ENCODE data around the gene MSH5. TPM values are rescaled to one million over a fixed set of nuclear protein-coding genes. Genes with fewer than 3 reads are reported as not detected.

Gene MSH5
- total and polyA plus RNA-seq, 2 of the 13 experiments (the other 11 are each of a cell fraction or from before 2014, with no cell fraction given): 10.2 to 38.7 TPM

DNA sequence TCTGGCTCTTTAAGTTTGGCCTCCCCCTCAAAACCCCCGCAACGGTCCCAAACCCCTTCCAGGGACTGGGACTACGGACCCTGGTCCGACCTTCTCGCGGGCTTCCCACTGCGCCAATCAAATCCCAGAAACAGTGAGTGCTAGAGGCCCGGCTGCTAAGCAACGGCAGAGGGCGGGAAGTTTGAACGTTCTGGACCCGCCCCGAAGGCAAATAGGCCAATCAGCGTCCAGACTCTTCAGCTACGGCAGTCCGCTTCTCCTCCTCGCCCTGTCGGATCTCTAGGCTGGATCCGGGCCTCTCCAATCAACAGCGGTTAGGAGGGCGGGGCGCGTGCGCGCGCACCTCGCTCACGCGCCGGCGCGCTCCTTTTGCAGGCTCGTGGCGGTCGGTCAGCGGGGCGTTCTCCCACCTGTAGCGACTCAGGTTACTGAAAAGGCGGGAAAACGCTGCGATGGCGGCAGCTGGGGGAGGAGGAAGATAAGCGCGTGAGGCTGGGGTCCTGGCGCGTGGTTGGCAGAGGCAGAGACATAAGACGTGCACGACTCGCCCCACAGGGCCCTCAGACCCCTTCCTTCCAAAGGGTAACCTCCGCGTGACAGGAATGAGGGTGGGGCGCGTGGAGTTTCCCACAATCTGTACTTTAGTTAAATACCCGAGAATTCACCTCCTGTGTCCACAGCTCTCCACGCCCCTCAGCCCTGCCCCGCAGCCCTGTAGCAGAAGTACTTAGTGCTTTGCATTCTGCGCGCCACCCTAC, at the start of gene MSH5 (continued):
- TF ChIP-seq NFKBIZ (CRISPR knock-in tag; IDR thresholded peaks at IDR 0.05): no peak
- TF ChIP-seq, protein P1, sequence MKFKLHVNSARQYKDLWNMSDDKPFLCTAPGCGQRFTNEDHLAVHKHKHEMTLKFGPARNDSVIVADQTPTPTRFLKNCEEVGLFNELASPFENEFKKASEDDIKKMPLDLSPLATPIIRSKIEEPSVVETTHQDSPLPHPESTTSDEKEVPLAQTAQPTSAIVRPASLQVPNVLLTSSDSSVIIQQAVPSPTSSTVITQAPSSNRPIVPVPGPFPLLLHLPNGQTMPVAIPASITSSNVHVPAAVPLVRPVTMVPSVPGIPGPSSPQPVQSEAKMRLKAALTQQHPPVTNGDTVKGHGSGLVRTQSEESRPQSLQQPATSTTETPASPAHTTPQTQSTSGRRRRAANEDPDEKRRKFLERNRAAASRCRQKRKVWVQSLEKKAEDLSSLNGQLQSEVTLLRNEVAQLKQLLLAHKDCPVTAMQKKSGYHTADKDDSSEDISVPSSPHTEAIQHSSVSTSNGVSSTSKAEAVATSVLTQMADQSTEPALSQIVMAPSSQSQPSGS (CRISPR knock-in tag; IDR thresholded peaks at IDR 0.05): peak; percentile 79; the same call in 1 of the 2 replicates
- peak; percentile 82 for TF ChIP-seq RFX5 (IDR thresholded peaks at IDR 0.05; ENCODE audit: low read depth, low read length)
- TF ChIP-seq MLXIP (CRISPR knock-in tag; IDR thresholded peaks at IDR 0.05; ENCODE audit: borderline replicate concordance): no peak; the same call in 1 of the 2 replicates
- TF ChIP-seq MTF1 (CRISPR knock-in tag; IDR thresholded peaks at IDR 0.05): peak; percentile 31; the same call in 1 of the 2 replicates
- TF ChIP-seq PRDM4 (CRISPR knock-in tag; IDR thresholded peaks at IDR 0.05; ENCODE audit: borderline replicate concordance): peak; percentile 92; the same call in 1 of the 2 replicates
- no peak for TF ChIP-seq ZBTB21 (CRISPR knock-in tag; IDR thresholded peaks at IDR 0.05)
- no peak for TF ChIP-seq CHD4 (IDR thresholded peaks at IDR 0.05; ENCODE audit: borderline replicate concordance, low read length)
- 0 out of 2 replicates have a peak, but pooled peaks have one; percentile 48 for TF ChIP-seq HOXA5 (CRISPR knock-in tag; IDR thresholded peaks at IDR 0.05)
- TF ChIP-seq U2AF1 (optimal IDR thresholded peaks at IDR 0.05; ENCODE audit: low read depth, low read length): no peak
- TF ChIP-seq PBX3 (CRISPR knock-in tag; IDR thresholded peaks at IDR 0.05; ENCODE audit: borderline replicate concordance): no peak
- TF ChIP-seq NR2F2 (IDR thresholded peaks at IDR 0.05; ENCODE audit: borderline replicate concordance, low read depth): no peak
- peak; percentile 83 for TF ChIP-seq RBM39 (IDR thresholded peaks at IDR 0.05; ENCODE audit: low read depth, low read length, poor library complexity, severe bottlenecking)
- peak; percentile 98 for TF ChIP-seq ZNF891 (CRISPR knock-in tag; IDR thresholded peaks at IDR 0.05)
- peak; percentile 95 for TF ChIP-seq MEIS1 (CRISPR knock-in tag; IDR thresholded peaks at IDR 0.05; ENCODE audit: borderline replicate concordance)
- peak; percentile 90 for TF ChIP-seq ZNF317 (CRISPR knock-in tag; IDR thresholded peaks at IDR 0.05)
- no peak for TF ChIP-seq ZNF652 (CRISPR knock-in tag; IDR thresholded peaks at IDR 0.05; ENCODE audit: borderline replicate concordance, low read depth)
- peak; percentile 75; the same call in 1 of the 2 replicates for TF ChIP-seq ZNF557 (CRISPR knock-in tag; IDR thresholded peaks at IDR 0.05)
- peak; percentile 54 for TF ChIP-seq GATAD2A (CRISPR knock-in tag; IDR thresholded peaks at IDR 0.05)
- TF ChIP-seq GABPA (IDR thresholded peaks at IDR 0.05; ENCODE audit: low read depth, low read length): no peak
- TF ChIP-seq GABPA (CRISPR knock-in tag; IDR thresholded peaks at IDR 0.05; ENCODE audit: low read depth): peak; percentile 60
- TF ChIP-seq SIN3A (IDR thresholded peaks at IDR 0.05; ENCODE audit: borderline replicate concordance, low read depth, low read length): peak; percentile 92; the same call in 1 of the 2 replicates
- peak; percentile 98; the same call in 1 of the 2 replicates for TF ChIP-seq PAX8 (CRISPR knock-in tag; IDR thresholded peaks at IDR 0.05; ENCODE audit: borderline replicate concordance)

Measured in HepG2 (cell line).